Measurements from ENCODE around the gene CDK5.

CDK5 gene

DNA sequence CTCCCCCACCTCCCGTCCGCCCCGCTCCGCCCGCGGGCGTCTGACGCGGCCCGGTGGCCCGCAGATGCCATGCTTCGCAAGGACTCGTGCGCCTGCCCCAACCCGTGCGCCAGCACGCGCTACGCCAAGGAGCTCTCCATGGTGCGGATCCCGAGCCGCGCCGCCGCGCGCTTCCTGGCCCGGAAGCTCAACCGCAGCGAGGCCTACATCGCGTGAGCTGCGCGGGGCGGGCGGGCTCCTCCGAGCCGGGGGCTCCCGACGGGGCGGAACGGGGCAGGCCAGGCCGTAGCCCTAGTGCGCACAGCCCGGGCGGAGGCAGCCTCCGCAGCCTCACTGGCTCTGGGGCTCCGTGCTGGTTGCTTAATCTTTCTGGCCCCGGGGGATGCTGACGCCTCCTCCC lies 6.6 kb downstream of the CDK5 start:
- H3K4me3 ChIP-seq (ENCODE audit: low read depth, low read length) = no peak overlapping the region
- TF ChIP-seq, protein P1, sequence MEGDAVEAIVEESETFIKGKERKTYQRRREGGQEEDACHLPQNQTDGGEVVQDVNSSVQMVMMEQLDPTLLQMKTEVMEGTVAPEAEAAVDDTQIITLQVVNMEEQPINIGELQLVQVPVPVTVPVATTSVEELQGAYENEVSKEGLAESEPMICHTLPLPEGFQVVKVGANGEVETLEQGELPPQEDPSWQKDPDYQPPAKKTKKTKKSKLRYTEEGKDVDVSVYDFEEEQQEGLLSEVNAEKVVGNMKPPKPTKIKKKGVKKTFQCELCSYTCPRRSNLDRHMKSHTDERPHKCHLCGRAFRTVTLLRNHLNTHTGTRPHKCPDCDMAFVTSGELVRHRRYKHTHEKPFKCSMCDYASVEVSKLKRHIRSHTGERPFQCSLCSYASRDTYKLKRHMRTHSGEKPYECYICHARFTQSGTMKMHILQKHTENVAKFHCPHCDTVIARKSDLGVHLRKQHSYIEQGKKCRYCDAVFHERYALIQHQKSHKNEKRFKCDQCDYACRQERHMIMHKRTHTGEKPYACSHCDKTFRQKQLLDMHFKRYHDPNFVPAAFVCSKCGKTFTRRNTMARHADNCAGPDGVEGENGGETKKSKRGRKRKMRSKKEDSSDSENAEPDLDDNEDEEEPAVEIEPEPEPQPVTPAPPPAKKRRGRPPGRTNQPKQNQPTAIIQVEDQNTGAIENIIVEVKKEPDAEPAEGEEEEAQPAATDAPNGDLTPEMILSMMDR (IDR thresholded peaks at IDR 0.05; ENCODE audit: low read depth, low read length) = no peak

DNA sequence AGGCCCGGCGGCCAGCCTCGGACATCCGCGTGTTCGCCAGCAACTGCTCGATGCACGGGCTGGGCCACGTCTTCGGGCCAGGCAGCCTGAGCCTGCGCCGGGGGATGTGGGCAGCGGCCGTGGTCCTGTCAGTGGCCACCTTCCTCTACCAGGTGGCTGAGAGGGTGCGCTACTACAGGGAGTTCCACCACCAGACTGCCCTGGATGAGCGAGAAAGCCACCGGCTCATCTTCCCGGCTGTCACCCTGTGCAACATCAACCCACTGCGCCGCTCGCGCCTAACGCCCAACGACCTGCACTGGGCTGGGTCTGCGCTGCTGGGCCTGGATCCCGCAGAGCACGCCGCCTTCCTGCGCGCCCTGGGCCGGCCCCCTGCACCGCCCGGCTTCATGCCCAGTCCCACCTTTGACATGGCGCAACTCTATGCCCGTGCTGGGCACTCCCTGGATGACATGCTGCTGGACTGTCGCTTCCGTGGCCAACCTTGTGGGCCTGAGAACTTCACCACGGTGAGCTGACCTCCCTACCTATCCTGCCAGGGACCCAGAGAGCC lies 8.7 kb downstream of the CDK5 start:
- no peak overlapping the region for H3K4me3 ChIP-seq (ENCODE audit: low read depth, low read length)
- TF ChIP-seq, protein P1 (IDR thresholded peaks at IDR 0.05; ENCODE audit: low read depth, low read length) = no peak

DNA sequence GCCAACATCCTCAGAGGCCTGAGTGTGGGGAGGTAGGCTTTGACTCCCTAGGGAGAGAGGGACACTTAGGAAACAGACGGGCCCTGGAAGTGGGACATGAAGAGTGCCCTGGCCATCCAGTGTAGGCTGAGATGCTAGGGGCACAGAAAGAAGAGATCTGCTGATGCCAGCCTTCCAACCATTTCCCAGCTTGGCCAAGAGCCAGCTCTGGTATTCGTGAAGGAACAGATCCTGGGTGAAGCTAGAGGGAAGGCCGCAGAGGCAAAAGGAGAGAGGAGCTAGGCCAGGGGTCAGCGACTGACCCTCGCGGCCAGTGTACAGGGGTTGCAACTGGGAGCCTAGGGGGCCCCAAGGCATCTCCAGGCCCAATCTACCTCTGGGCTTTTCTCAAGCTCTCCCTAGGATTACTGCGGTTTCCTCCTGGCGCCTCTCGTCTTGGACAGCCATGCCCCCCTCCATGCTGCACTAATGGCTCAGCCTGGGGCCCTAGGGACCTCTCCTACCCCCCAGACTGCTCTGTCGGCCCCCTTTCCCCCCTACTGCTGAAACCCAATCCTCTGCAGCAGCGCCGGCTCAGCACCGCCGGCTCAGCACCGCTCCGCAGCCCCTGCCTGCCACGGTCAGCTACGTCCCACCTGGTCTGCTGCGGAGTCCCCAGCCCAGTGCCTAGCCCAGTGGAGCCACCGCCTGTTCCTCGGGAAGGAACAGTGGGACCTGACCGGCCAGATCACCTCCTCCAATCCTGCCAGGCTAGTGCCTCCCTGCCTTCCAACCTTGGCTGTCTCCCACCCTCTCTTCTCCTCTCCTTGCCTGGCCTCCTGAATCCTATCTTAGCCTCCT lies 9.5 kb downstream of the CDK5 start, which contains the start of gene ASIC3:
Gene ASIC3 (plus strand): TSS at position 556 of the 840 bp plus-strand sequence. CDS start 355 bp downstream, outside the sequence.
- H3K4me3 ChIP-seq (ENCODE audit: low read depth, low read length) = no peak within 1 kb of the TSS
- TF ChIP-seq, protein P1 (IDR thresholded peaks at IDR 0.05; ENCODE audit: low read depth, low read length) = no peak

DNA sequence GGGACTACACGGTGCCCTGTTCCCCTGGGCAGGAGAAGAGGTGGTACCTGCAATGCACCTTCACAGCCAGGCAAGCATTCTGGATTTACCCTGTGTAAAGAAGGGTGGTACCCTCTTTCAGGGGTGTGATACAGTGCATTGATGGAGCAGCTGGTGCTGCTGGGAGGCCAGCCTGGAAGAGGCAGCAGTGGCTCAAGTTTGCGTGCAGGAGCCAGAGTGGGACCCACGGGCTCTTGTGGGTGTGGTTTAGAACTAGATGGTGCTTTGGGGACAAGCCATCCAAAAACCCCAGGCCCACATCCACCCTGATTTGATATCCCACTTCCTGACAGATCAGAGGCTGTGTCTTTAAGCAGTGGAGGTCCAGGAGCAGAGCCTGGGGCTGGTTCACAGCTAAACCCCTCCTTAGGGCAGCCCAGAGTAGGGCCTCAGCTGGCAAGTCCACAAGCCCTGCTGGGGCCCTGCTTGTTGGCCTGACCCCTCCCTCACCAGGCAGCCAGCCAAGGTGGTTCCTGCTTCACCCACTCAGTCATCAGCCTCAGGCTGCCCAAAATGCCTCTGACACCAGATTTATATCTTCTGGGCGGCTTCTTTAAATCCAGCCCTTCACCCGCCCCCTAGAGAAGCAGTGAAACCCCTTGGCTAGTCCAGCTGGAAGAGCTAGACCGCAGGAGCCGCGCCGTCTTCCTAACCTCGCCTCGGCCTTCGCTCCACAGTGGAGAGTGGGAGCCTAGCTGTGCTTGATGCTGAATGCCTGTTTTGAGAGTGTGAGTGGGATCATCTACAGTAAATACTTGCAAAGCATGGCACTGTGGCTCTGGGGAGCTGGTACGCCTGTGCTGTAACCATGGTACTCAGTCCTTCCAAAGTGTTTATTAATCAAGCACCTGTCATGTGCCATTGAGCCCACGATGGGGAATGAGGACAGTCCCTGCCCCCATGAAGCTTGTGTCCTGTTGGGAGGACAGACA lies 10.8 kb downstream of the CDK5 start:
- no peak overlapping the region for H3K4me3 ChIP-seq (ENCODE audit: low read depth, low read length)
- TF ChIP-seq, protein P1 (IDR thresholded peaks at IDR 0.05; ENCODE audit: low read depth, low read length) = no peak

DNA sequence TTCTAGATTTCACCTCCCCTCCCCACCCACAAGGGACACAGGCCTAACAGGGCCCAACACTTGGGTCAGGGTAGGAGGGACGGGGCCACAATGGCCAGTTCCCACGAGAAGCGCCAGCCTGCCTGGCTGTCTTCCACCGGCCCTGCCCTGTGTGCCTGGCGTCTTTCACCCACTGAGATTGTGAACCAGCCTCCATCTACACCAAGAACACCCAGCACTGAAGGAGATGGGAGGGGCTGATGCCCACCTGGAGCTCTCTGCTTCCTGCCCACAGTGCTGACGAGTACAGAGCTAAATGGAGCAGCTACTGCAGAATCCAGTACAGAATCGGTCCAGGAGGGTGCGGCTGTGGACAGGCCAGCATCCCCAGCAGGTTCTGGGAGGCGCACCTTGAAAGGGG lies 11.7 kb downstream of the CDK5 start:
- H3K4me3 ChIP-seq (ENCODE audit: low read depth, low read length) = no peak overlapping the region
- TF ChIP-seq, protein P1 (IDR thresholded peaks at IDR 0.05; ENCODE audit: low read depth, low read length) = no peak

DNA sequence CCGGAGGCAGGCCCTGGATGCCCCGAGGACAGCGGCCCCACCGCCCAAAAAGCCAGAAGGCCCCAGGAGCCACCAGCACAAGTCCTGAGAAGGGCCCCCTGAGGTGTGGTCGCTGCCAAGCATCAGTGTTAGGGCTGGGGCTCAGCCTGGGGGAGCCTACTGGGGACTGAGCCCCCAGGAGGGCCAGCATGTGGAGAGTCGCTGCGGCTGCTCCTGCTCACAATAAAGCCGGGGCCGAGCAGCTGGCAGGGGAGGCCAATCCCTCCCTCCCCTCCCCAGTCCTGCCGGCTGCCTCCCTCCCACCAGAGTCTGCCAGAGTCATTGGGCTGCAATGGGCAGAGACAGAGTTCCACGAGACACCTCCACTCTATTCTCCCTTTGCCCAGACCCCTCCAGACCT lies 12.4 kb downstream of the CDK5 start:
- H3K4me3 ChIP-seq (ENCODE audit: low read depth, low read length) = no peak overlapping the region
- TF ChIP-seq, protein P1 (IDR thresholded peaks at IDR 0.05; ENCODE audit: low read depth, low read length) = no peak
